Stimulated activated CD4-positive, alpha-beta T cell treated with anti-CD3 and anti-CD28 coated beads, Interleukin-1b, Interleukin-23, amount 100 ng/mL, for 1 hour (primary cell): ENCODE data around the gene SYTL1.
A peak's percentile ranks its signal among the peaks of the same experiment; 100 is the strongest.

Source experiments
- DNase-seq, 2 donors: peaks; one replicate each; pipeline ENCODE4 v3.0.0-alpha.2; 2020; ENCODE audit warnings: low read depth in 2 of 2

The SYTL1 gene

GRCh38 chr1:27318596-27318995, 23.2 kb upstream of the SYTL1 start:
- no peak for DNase-seq

DNA sequence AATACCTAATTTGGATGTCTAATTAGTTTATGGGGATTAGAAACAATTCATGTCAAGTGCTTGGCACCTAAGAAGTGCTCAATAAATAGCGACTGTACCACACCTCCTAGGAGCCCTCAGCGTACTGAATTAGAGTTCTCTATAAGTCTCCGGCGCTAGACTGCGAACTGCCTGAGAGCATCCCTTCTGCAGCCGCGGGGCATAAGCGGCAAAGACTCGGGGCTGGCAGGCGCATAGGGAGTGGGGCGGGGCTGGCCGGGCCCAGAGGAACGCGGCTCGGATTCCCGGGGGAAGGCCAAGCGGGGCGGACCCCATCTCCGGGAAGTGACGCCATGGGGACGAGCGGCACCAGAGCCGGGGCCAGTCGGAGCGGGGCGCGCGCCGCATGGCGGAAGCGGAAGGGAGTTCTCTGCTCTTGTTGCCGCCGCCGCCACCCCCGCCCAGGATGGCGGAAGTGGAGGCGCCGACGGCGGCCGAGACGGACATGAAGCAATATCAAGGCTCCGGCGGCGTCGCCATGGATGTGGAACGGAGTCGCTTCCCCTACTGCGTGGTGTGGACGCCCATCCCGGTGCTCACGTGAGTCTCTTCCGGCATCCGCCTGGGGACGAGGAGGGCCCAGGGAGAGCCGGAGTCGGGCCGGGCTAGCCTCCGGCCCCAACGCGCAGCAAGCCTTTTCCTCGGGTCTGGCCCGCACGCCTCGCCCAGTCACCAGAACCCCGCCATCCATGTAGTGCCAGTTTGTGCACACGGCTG, 19.8 kb upstream of the SYTL1 start, which contains the start of gene TMEM222:
TSS of gene TMEM222 (plus strand) at position 351 of the 756 bp plus-strand sequence. CDS start at position 386, 35 bp downstream.
- peak; percentile 91 to 93 for DNase-seq

- no peak for DNase-seq
Measured at GRCh38 chr1:27322569-27323240, 19.1 kb upstream of the SYTL1 start.

GRCh38 chr1:27325286-27325685, 16.5 kb upstream of the SYTL1 start:
- DNase-seq: no peak

DNA sequence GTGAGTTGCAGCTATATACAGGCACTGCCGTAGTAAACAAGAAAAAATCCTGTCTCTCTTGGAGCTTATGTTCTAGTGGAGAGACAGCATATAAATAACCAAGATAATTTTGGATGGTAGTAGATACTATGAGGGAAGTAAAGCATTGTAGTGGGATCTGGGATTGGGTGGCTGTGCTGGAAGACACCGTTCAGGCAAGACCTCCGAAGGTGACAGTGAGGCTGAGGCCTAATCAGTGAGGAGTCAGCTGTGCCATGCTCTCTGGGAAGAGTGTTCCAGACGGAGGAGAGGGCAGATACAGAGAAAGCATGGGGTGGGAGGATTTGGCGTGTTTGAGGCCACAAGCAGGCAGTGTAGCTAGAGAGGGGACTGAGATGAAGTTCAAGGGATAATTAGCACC, 13.9 kb upstream of the SYTL1 start:
- no peak for DNase-seq

DNA sequence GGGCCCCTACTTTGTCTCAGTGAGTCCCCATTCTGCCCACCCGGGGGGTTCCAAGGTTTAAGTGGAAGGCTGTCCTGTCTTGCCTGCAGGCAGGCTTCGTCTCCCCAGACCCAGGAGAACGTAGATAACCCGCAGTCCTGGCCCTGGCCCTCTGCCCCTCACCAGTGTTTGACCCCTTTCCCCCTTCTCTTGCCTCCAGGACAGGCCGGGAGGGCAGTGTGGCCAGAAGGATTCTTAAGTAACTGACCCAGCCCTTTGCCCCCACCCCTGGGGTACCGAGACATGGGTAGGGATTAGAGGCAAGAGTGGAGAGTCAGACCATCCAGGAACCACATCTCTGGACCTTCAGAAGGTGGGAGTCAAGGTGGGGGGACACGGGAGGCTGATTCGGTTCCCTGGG, 11.0 kb upstream of the SYTL1 start:
- no peak for DNase-seq

DNA sequence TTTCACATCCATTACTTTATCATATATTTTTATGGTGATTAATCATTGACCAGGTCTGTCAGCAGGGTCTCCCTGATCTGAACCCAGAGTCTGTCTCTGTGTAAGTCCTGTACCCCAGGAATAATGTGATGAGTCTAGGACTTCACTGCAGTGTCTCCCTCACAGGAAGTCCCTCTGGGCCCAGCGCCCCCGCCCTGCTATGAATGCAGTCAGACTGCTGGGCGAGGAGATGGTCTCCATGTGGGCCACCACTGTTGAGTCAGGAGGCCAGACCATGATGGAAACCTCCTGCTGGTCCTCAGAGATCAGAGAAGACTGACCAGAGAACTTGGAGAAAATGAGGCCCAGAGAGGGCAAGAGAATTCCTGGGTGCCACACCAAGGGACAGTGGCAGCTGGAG, 10.4 kb upstream of the SYTL1 start:
- DNase-seq: no peak

GRCh38 chr1:27331922-27332321, 9.9 kb upstream of the SYTL1 start:
- DNase-seq: no peak

GRCh38 chr1:27332536-27333281, 9.1 kb upstream of the SYTL1 start:
- no peak for DNase-seq

- no peak for DNase-seq
Measured at GRCh38 chr1:27333717-27334279, 8.0 kb upstream of the SYTL1 start.

GRCh38 chr1:27335506-27336422, 6.1 kb upstream of the SYTL1 start:
- no peak for DNase-seq

DNA sequence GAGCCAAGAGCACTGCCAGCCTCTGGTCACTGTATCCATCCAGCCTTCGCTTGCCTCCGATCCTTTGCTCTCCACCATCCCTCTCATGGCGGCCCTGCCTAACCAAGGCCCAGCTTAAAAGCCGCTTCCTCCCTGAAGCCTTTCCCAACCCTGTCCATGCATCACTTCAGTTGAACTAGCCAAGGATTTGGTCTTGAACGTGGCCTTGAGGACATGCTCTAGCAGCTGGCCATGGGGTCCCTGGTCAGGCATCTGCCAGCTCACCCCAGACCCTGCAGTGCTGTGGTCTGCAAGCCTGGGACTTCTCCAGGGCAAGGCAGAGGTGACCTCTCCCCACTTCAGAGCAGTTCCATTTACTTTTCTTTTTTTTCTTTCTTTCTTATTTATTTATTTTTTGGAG, 5.1 kb upstream of the SYTL1 start:
- DNase-seq: no peak

GRCh38 chr1:27338751-27339150, 3.1 kb upstream of the SYTL1 start:
- no peak for DNase-seq

DNA sequence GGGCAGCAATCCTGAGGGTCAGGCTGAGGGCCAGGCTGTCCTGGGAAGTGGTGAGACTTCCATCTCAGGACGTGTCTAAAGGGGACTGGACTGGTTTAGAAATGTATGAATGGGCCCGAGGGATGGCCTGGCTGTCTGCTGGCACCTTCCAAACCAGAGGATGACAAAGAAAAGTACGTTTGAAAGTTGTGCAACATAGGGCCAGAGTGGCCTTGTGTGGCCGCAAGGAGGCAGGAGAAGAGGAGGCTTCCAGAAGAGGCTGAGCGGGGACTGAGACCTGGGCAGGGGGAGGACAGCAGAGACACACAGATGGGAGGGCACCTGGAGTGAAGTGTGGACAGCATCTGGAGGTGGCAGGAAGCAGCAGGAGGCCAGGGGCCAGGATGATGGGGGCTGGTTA, 2.6 kb upstream of the SYTL1 start:
- DNase-seq: no peak

DNA sequence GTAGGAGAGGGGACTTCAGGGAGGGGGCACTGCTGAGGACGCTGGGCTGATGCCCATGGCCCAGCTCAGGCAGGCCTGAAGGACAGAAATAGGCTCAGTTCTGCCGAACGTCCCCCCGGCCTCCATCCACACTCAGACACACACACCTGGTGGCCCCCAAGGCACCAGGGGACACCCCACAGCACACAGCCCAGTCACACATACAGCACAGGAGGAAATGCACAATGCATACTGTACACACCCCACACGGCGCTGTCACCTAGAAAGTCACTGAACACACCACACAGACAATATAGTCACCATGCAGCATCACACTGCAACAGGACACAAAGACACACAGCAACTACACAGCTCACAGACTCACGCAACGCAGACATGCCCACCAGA, 562 bp downstream of the SYTL1 start:
- no peak for DNase-seq

- DNase-seq: peak in 1 of 2 donors; percentile 57
Measured at GRCh38 chr1:27342778-27343638, 1.2 kb downstream of the SYTL1 start.

GRCh38 chr1:27343639-27344025, 1.8 kb downstream of the SYTL1 start:
- no peak for DNase-seq

DNA sequence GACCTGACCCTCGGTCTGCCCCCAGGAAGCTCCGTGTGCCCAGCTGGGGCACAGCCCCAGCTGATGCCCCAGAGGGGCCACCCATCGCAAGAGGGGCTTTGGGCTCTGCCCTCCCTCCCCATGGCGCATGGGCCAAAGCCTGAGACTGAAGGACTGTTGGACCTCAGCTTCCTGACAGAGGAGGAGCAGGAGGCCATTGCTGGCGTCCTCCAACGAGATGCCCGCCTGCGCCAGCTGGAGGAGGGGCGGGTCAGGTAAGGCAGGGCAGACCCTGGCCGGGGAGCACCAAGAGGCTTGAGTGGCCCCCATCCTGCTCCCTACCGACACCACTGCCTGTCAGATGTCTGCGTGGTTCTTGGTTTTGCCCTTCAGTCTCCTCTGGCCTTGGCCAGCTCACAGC, 3.5 kb downstream of the SYTL1 start:
- no peak for DNase-seq

- DNase-seq: no peak
Measured at GRCh38 chr1:27346357-27346756, 4.5 kb downstream of the SYTL1 start.

GRCh38 chr1:27346991-27347624, 5.3 kb downstream of the SYTL1 start:
- DNase-seq: no peak
